Liver (tissue), 9 donors: ENCODE data around the gene CASTOR1. TPM values are rescaled to one million over a fixed set of nuclear protein-coding genes. Genes with fewer than 3 reads are reported as not detected.

Experiments
- DNase-seq: peaks from one replicate; pipeline ENCODE4 v3.0.0-alpha.2; 2017; ENCODE audit warnings: low spot score
- H3K27ac ChIP-seq, 2 donors: one replicate each; pipeline ENCODE4 v1.7.0; 2013; ENCODE audit warnings: inconsistent platforms in 2 of 2, low read length in 2 of 2, control low read depth in 1 of 2, low read depth in 1 of 2, mild to moderate bottlenecking in 1 of 2
- H3K27me3 ChIP-seq, 4 donors: one replicate each; pipeline versions ENCODE4 v1.6.1 to v1.7.0; 2013; ENCODE audit warnings: low read length in 3 of 4, inconsistent platforms in 1 of 4, mild to moderate bottlenecking in 1 of 4, moderate library complexity in 1 of 4; ENCODE audit not compliant: control insufficient read depth in 4 of 4, insufficient read depth in 4 of 4
- H3K36me3 ChIP-seq, 4 donors: one replicate each; pipeline versions ENCODE4 v1.6.1 to v1.7.0; 2013; ENCODE audit warnings: low read length in 3 of 4, mild to moderate bottlenecking in 3 of 4, low read depth in 1 of 4, moderate library complexity in 1 of 4; ENCODE audit not compliant: control insufficient read depth in 4 of 4, insufficient read depth in 3 of 4
- H3K4me1 ChIP-seq, 4 donors: one replicate each; pipeline versions ENCODE4 v1.6.1 to v1.7.0; 2013; ENCODE audit warnings: low read length in 3 of 4, mild to moderate bottlenecking in 3 of 4, moderate library complexity in 1 of 4; ENCODE audit not compliant: control insufficient read depth in 4 of 4, insufficient read depth in 4 of 4
- H3K4me3 ChIP-seq, 3 donors: one replicate each; pipeline versions ENCODE4 v1.6.1 to v1.7.0; 2013; ENCODE audit warnings: low read length in 3 of 3, control low read depth in 1 of 3, low read depth in 1 of 3, mild to moderate bottlenecking in 1 of 3
- H3K9ac ChIP-seq, 2 donors: one replicate each; pipeline ENCODE4 v1.7.0; 2013; ENCODE audit warnings: low read length in 2 of 2, mild to moderate bottlenecking in 2 of 2, moderate library complexity in 2 of 2, control low read depth in 1 of 2, low read depth in 1 of 2
- H3K9me3 ChIP-seq, 4 donors: one replicate each; pipeline versions ENCODE4 v1.6.1 to v1.7.0; 2013; ENCODE audit warnings: low read length in 3 of 4; ENCODE audit not compliant: control insufficient read depth in 4 of 4
- ATF3 ChIP-seq: IDR thresholded peaks from 2 replicates; pipeline ENCODE4 v1.6.1; 2016; ENCODE audit warnings: antibody characterized with exemption
- CTCF ChIP-seq: fragments of 150-350 bp; IDR thresholded peaks from 2 replicates; pipeline ENCODE4 v1.5.1; 2017; ENCODE audit warnings: improper control_type of control experiment, low read depth, low read length; ENCODE audit not compliant: missing input control
- FOXA1 ChIP-seq: IDR thresholded peaks from 2 replicates; pipeline ENCODE4 v1.6.1; 2016; ENCODE audit warnings: antibody characterized with exemption
- FOXA2 ChIP-seq: IDR thresholded peaks from 2 replicates; pipeline ENCODE4 v1.6.1; 2016; ENCODE audit warnings: antibody characterized with exemption
- GABPA ChIP-seq, 2 donors: IDR thresholded peaks in 1 of 2; conservative IDR thresholded peaks in 1 of 2; 2 replicates each; pipeline ENCODE4 v1.6.1; 2016; ENCODE audit warnings: antibody characterized with exemption in 2 of 2, mild to moderate bottlenecking in 1 of 2, moderate library complexity in 1 of 2
- HNF4A ChIP-seq, 2 donors: conservative IDR thresholded peaks; 2 replicates each; pipeline ENCODE4 v1.6.1; 2016; ENCODE audit warnings: antibody characterized with exemption in 2 of 2, mild to moderate bottlenecking in 2 of 2
- HNF4G ChIP-seq: IDR thresholded peaks from 2 replicates; pipeline ENCODE4 v1.6.1; 2016; ENCODE audit warnings: antibody characterized with exemption
- JUND ChIP-seq, 2 donors: IDR thresholded peaks; 2 replicates each; pipeline ENCODE4 v1.6.1; 2016; ENCODE audit warnings: antibody characterized with exemption in 2 of 2
- MAX ChIP-seq: IDR thresholded peaks from 2 replicates; pipeline ENCODE4 v1.6.1; 2016; ENCODE audit warnings: antibody characterized with exemption
- NR2F2 ChIP-seq: IDR thresholded peaks from 2 replicates; pipeline ENCODE4 v1.6.1; 2016; ENCODE audit warnings: antibody characterized with exemption
- RAD21 ChIP-seq, 2 donors: IDR thresholded peaks; 2 replicates each; pipeline ENCODE4 v1.6.1; 2016; ENCODE audit warnings: antibody characterized with exemption in 2 of 2, mild to moderate bottlenecking in 2 of 2
- REST ChIP-seq: IDR thresholded peaks from 2 replicates; pipeline ENCODE4 v1.6.1; 2016; ENCODE audit warnings: antibody characterized with exemption, mild to moderate bottlenecking
- RXRA ChIP-seq, 2 donors: IDR thresholded peaks; 2 replicates each; pipeline ENCODE4 v1.6.1; 2017 to 2018; ENCODE audit warnings: antibody characterized with exemption in 2 of 2, mild to moderate bottlenecking in 1 of 2
- SP1 ChIP-seq: IDR thresholded peaks from 2 replicates; pipeline ENCODE4 v1.6.1; 2018; ENCODE audit warnings: antibody characterized with exemption, mild to moderate bottlenecking
- TAF1 ChIP-seq: conservative IDR thresholded peaks from 2 replicates; pipeline ENCODE4 v1.6.1; 2016; ENCODE audit warnings: antibody characterized with exemption, mild to moderate bottlenecking
- YY1 ChIP-seq: IDR thresholded peaks from 2 replicates; pipeline ENCODE4 v1.6.1; 2016; ENCODE audit warnings: antibody characterized with exemption, mild to moderate bottlenecking
- ZBTB33 ChIP-seq: IDR thresholded peaks from 2 replicates; pipeline ENCODE4 v1.6.1; 2016; ENCODE audit warnings: antibody characterized with exemption
- WGBS: extraction: QIAGEN DNeasy Blood & Tissue Kit; methylation state at CpG from one replicate; pipeline ENCODE4 v1.1.7; 2013; 5-methylcytosine and 5-hydroxymethylcytosine counted together
- polyA plus RNA-seq, 2 donors: library from polyadenylated mRNA; stranded (reverse) in 1 of 2; unstranded in 1 of 2; fragments of 200-250 nt in 1 of 2; fragments of >200 nt in 1 of 2; fragmentation: Nextera tagmentation in 1 of 2; extraction: Ambion mirVana in 1 of 2; gene quantifications; one replicate each; pipeline versions ENCODE4 v1.2.1 to v1.2.3, GENCODE V29; 2013 to 2015
- total RNA-seq, 2 donors: library from RNA; depleted of rRNA; stranded (reverse); fragments of >200 nt; gene quantifications; one replicate each; pipeline ENCODE4 v1.2.3, GENCODE V29; 2014
- donor health status: healthy.
- donor health status: healthy.
- donor health status: healthy.
- donor health status: healthy.
- donor health status: healthy.

CASTOR1 gene
- total and polyA plus RNA-seq, 4 donors = 1.8 to 5.4 (median 2.4) TPM

DNA sequence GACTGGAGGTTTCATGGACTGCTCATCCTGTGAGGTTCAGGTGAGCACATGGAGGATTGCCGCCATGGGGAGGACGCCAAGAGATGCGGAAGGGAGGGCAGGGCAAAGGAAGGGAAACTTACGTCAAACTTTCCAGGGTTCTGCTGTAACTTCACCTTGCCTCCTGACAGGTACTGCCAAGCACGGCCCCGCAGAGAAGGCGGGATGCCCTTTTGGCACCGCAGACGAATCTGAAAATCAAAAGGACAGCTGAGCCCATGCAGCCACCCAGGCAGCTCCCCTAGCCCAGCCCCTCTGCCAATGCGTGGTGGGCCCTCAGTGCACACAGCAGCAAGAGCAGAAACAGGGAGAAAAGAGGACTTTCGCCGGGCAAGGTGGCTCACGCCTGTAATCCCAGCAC, 10.0 kb upstream of the CASTOR1 start:
- H3K9me3 ChIP-seq = no peaks in the 10 kb centered on the region

GRCh38 chr22:30297991-30298701, 8.8 kb upstream of the CASTOR1 start:
- Histone ChIP-seq H3K9ac (no peak overlapping the region), H3K36me3 (peaks cover 5 to 61% (median 19%) of the 10 kb centered on the region in 4 donors), H3K27me3 (no peaks in the 10 kb centered on the region), H3K9me3 (no peaks in the 10 kb centered on the region), H3K4me3 (no peak overlapping the region), H3K4me1 (peaks cover 0 to 10% (median 0%) of the 10 kb centered on the region in 4 donors), H3K27ac (no peak overlapping the region)
- 89% methylated on average over 9 of the region's 9 CpGs for WGBS
- TF ChIP-seq ATF3 (no peak), NR2F2 (no peak), FOXA1 (no peak), SP1 (no peak)
- DNase-seq = no peak

More for the DNA sequence above, 10.0 kb upstream of the CASTOR1 start:
- H3K27me3 ChIP-seq = no peaks in the 10 kb centered on the region
- no peak for DNase-seq
- WGBS = 94% methylated on average over 13 of the region's 13 CpGs
- H3K4me3 ChIP-seq = no peak overlapping the region
- TF ChIP-seq MAX = no peak
- TF ChIP-seq GABPA (IDR thresholded peaks at IDR 0.05 in 1 of 2, conservative IDR thresholded peaks at IDR 0.05 in 1 of 2) = no peak
- no peak for TF ChIP-seq JUND (IDR thresholded peaks at IDR 0.05)
- no peak overlapping the region for H3K9ac ChIP-seq
- H3K36me3 ChIP-seq = peaks cover 3 to 50% (median 18%) of the 10 kb centered on the region in 4 donors
- peaks cover 0 to 10% (median 2%) of the 10 kb centered on the region in 4 donors for H3K4me1 ChIP-seq
- no peak overlapping the region for H3K27ac ChIP-seq

- DNase-seq = no peak
- peaks cover 8 to 68% (median 24%) of the 10 kb centered on the region in 4 donors for H3K36me3 ChIP-seq
- WGBS = 98% methylated on average over 11 of the region's 11 CpGs
- H3K27ac ChIP-seq = no peak overlapping the region
- TF ChIP-seq TAF1 = no peak
- no peak for TF ChIP-seq RAD21 (IDR thresholded peaks at IDR 0.05)
- TF ChIP-seq JUND (IDR thresholded peaks at IDR 0.05) = no peak
- no peak for TF ChIP-seq ZBTB33
- TF ChIP-seq CTCF = no peak
- no peak for TF ChIP-seq FOXA1
- no peak for TF ChIP-seq FOXA2
- TF ChIP-seq HNF4G = no peak
- TF ChIP-seq MAX = no peak
- TF ChIP-seq RXRA (IDR thresholded peaks at IDR 0.05) = no peak
- no peak for TF ChIP-seq YY1
- no peak for TF ChIP-seq HNF4A (conservative IDR thresholded peaks at IDR 0.05)
- TF ChIP-seq NR2F2 = no peak
- TF ChIP-seq ATF3 = no peak
- TF ChIP-seq REST = no peak
- no peak for TF ChIP-seq GABPA (IDR thresholded peaks at IDR 0.05 in 1 of 2, conservative IDR thresholded peaks at IDR 0.05 in 1 of 2)
- TF ChIP-seq SP1 = no peak
- H3K27me3 ChIP-seq = no peaks in the 10 kb centered on the region
- no peak overlapping the region for H3K4me3 ChIP-seq
- no peak overlapping the region for H3K9ac ChIP-seq
- peaks cover 0 to 9% (median 0%) of the 10 kb centered on the region in 4 donors for H3K4me1 ChIP-seq
- H3K9me3 ChIP-seq = no peaks in the 10 kb centered on the region
These were observed 8.1 kb upstream of the CASTOR1 start for GRCh38 chr22:30297276-30297990.
